Stimulated activated naive CD4-positive, alpha-beta T cell treated with Interleukin-2 at 50 U/mL for 16 hours (primary cell): ENCODE measurements around the gene PPP2R1A.
A peak's percentile ranks its signal among the peaks of the same experiment; 100 is the strongest.

ENCODE experiments used
- DNase-seq: peaks from one replicate; lab custom pipeline; 2025; lab: John Stamatoyannopoulos, UW

PPP2R1A gene

GRCh38 chr19:52189735-52190486, at the start of gene PPP2R1A:
Gene PPP2R1A, plus strand, starts transcription at chr19:52190052. Its CDS starts 45 bp downstream, at chr19:52190097.
- peak; percentile 100 for DNase-seq

DNA sequence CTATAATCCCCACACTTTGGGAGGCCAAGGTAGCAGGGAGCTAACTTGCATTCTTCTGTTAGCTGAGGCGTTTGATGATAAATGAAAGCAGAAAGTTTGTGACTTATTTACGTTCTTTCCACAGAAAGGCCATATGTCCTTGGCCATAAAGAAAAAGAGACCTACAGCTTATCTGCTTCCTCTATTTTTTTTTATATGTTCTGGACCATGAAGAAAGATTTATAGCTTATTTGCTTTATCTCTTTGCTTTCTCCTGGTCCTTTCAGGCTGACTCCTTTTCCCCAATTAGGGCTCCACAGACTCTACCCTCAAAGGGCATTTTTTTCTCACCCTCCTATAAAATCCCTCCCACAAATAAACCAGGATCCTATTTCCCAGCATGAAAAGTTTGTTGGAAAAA, 48.6 kb upstream of the PPP2R1A start:
- no peak for DNase-seq

- no peak for DNase-seq
Observed at GRCh38 chr19:52142001-52142595, 47.8 kb upstream of the PPP2R1A start.

- DNase-seq = no peak
Observed at GRCh38 chr19:52148256-52148655, 41.6 kb upstream of the PPP2R1A start.

DNA sequence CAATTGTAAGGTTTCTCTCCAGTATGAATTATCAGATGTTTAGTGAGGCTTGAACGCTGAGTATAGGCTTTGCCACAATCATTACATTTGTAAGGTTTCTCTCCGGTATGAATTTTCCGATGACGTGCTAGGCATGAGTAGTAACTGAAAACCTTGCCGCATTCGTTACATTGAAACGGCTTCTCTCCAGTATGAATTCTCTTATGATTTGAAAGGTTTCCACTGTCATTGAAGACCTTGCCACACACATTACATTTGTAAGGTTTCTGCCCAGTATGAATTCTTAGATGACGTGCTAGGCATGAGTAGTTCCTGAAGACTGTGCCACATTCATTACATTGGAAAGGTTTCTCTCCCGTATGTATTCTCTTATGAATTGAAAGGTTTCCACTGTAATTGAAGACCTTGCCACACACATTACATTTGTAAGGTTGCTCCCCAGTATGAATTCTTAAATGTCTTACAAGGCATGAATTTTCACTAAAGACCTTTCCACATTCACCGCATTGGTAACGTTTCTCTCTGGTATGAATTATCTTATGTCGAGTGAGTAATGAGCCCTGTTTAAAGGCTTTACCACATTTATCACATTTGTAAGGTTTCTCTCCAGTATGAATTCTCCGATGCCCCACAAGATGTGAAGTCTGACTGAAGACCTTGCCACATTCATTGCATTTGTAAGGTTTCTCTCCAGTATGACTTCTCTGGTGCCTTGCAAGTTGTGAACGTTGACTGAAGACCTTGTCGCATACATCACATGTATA, 34.1 kb upstream of the PPP2R1A start:
- no peak for DNase-seq

DNA sequence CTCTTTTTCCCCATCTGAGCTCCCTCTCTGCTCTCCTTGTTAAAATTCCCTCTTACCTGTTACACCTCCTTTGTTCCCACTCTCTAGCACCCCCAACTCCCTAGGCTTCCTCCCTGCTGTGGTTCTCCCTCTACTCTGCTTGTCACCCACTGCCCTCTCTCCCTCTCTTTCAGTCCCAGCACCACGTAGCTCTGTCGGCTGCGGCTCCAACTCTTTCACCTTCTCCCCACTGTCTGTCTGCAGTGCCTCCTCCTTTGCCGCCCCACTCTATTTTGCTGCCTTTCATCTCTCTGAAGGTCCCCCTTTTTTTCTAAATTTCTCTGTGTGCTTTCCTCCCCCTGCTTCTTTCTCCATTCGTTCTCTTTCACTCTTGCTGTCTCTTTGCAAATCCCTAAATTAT, 19.5 kb upstream of the PPP2R1A start:
- DNase-seq = no peak

GRCh38 chr19:52170863-52171320, 19.0 kb upstream of the PPP2R1A start:
- no peak for DNase-seq

GRCh38 chr19:52171321-52172169, 18.3 kb upstream of the PPP2R1A start, which contains the start of gene ZNF836:
Gene ZNF836, minus strand, starts transcription at chr19:52171621. Its CDS starts 3,549 bp downstream, at chr19:52168072.
- DNase-seq = peak; percentile 87

DNA sequence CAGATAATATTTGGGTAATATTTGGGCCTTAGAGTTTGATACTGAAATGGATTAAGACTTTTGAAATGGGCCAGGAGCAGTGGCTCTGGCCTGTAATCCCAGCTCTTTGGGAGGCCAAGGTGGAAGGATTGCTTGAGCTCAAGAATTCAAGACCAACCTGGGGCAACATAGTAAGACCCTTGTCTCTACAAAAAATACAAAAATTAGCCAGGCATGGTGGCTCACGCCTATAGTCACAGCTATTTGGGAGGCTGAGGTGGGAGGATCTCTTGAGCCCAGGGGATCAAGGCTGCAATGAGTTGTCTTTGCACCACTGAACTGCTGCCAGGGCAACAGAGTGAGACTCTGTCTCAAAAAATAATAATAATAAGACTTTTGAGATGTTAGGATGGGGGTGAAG, 17.5 kb upstream of the PPP2R1A start:
- no peak for DNase-seq

GRCh38 chr19:52176574-52176973, 13.3 kb upstream of the PPP2R1A start:
- no peak for DNase-seq

DNA sequence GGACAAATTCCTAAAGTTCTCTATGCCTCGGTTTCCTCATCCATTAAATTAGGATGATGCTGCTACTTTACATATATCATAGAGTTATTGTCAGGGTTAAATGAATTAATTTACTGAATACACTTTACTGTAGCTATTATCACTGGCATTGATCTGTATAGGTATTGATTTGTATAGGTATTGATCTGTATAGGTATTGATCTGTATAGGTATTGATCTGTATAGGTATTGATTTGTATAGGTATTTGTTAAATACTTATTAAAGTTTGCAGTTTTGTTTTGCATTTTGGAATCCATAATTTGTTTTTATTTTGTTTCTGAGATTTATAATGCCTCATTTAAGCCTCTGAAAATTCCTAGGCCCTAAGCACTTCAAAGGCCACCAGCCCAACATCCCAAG, 2.4 kb upstream of the PPP2R1A start:
- DNase-seq = no peak

DNA sequence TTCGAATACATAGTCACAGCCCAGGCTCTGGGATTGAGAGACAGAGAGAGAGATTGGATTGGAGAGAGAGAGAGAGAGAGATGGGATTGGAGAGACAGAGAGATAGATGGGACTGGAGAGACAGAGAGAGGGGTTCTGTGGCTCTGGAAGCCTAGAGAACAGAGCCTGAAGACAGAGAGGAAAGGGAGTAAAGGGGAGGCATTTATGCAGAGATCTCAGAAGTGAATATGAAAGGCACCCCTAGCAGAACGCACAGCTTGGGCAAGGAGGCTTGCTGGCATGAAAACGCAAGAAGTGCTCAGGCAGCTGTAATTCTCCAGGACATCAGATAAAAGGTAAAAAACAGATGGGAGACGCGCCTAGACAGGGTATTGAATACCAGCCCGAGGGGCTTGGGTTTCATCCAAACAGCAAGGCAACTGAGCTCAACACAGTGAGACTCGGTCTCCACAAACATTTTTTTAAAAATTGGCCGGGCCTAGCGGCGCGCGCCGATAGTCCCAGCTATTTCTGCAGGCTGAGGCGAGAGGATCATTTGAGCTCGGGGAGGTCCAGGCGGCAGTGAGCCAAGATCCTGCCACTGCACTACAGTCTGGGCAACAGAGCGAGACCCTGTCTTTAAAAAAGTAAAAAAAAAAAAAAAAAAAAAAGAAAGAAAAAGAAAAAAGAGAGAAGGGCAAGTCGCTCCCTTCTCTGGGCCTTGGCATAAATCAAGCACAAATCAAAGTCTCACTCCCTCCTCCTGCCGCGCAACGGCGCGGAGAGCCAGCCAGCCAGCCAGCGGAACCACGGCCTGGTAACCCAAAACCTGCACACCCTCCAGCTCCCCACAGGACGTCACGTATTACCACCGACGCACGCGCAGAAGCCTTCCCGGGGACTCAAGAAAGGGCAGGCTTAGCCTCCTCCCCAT, 774 bp upstream of the PPP2R1A start:
- no peak for DNase-seq

DNA sequence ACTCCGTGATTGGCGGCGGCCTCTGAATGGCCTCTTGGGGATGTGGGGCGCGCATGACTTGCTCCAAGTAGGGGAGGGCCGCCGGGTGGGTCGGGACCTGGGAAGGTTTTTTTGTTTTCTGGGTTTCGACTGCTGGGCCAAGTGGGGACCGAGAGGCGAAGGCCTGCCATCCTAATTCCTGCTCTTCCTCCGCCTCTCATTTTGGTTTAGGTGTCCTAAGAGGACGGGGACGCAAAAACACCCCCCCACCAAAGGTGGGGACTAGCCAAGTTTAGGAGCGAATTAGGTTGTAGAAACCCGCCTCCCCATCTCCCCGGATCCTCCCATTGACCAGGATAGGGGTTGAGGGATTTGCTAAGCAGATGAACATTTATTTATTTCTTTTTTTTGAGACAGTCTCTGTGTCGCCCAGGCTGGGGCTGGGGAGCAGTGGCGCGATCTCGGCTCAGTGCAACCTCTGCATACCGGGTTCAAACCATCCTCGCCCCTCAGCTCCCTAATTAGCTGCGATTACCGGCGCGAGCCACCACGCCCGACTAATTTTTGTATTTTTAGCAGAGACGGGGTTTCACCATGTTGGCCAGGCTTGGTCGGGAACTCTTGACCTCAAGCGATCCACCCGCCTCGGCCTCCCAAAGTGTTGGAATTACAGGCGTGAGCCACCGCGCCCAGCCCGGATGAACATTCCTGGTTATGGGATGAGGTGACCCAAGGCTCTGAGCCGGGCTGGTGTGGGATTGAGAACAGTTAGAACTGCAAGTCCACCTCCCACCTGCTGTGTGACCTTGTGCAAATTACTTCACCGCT, 838 bp downstream of the PPP2R1A start:
- DNase-seq = no peak

DNA sequence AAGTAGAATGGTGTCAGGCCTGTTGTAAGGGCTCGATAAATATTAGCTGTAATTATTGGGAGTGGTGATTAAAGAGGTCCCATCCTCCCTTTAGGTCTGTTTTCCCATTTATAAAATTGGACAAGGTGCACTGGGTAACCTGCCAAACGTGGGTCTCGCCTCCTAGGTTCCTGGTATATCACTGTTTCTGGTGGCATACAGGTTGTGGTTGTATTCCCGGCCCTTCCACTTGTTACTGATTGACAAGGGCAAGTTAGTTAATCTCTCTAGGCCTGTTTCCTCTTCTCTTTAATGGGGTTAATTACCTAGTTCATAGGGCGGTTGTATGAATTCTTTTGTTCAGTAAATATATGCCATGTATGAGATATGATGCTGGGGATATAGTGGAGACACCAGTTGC, 1.5 kb downstream of the PPP2R1A start:
- DNase-seq = no peak

- no peak for DNase-seq
Observed at GRCh38 chr19:52191951-52192350, 2.1 kb downstream of the PPP2R1A start.

- no peak for DNase-seq
Observed at GRCh38 chr19:52196256-52196967, 6.6 kb downstream of the PPP2R1A start.

GRCh38 chr19:52197964-52198363, 8.1 kb downstream of the PPP2R1A start:
- no peak for DNase-seq

GRCh38 chr19:52198678-52199077, 8.8 kb downstream of the PPP2R1A start:
- DNase-seq = no peak

DNA sequence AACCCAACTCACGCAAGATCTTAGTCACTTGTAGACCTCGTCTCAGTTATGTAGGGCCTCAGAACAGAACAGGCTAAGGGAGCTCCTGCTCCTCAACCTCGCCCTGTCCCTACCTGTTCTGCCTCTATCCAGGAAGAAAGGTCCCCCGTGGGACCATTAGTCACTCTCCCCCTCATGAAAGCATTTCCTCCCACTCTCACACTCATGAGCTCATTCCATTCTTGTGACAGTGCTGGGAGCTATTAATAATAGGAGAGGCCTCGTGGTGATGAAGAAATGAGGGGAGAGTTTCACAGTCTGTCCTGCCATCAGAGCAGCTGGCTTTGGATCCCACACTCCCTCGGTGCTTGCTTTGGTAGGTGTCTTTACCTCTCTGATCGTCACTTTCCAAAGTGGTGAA, 10.2 kb downstream of the PPP2R1A start:
- no peak for DNase-seq
